HL-60 (cell line): Measurements from ENCODE around the gene RXRG.

Experiments
- DNase-seq, 2 experiments: peaks; one replicate each; pipeline ENCODE4 v3.0.0-alpha.2; 2010 to 2020; ENCODE audit warnings: low read depth in 1 of 2, low spot score in 1 of 2
- H3K27ac ChIP-seq: fragments of 250-450 bp; sonication (Bioruptor Pico); replicated peaks from 2 replicates; pipeline ENCODE4 v1.5.1; 2020; ENCODE audit warnings: mild to moderate bottlenecking, moderate library complexity
- H3K27me3 ChIP-seq: fragments of 250-450 bp; sonication (Bioruptor Pico); 2 replicates; pipeline ENCODE4 v1.5.1; 2021; ENCODE audit warnings: mild to moderate bottlenecking, moderate library complexity; ENCODE audit not compliant: insufficient read depth, poor library complexity, severe bottlenecking
- H3K4me3 ChIP-seq: replicated peaks from 2 replicates; pipeline ENCODE4 v1.5.1; 2011; ENCODE audit warnings: mild to moderate bottlenecking, control low read depth, low read length; ENCODE audit not compliant: insufficient read depth
- CTCF ChIP-seq: IDR thresholded peaks from one replicate; pipeline ENCODE4 v1.5.1; 2011; ENCODE audit warnings: low read length, control low read depth, inconsistent platforms; ENCODE audit not compliant: insufficient read depth
- GABPA ChIP-seq: IDR thresholded peaks from 2 replicates; pipeline ENCODE4 v1.6.1; 2012; ENCODE audit warnings: low read depth
- POLR2AphosphoS5 ChIP-seq: IDR thresholded peaks from 2 replicates; pipeline ENCODE4 v1.6.1; 2012; ENCODE audit warnings: low read depth
- REST ChIP-seq: IDR thresholded peaks from 2 replicates; pipeline ENCODE4 v1.6.1; 2012; ENCODE audit warnings: low read depth; ENCODE audit not compliant: insufficient replicate concordance
- SPI1 ChIP-seq: IDR thresholded peaks from 2 replicates; pipeline ENCODE4 v1.6.1; 2012; ENCODE audit warnings: low read depth, mild to moderate bottlenecking, borderline replicate concordance

RXRG gene

GRCh38 chr1:165456114-165456513 is 11.2 kb upstream of the RXRG start:
- Histone ChIP-seq H3K27me3 (peaks cover 4% of the 10 kb centered on the region), H3K27ac (no peak overlapping the region), H3K4me3 (no peak overlapping the region)
- DNase-seq, result no peak
- TF ChIP-seq SPI1, result no peak

GRCh38 chr1:165455111-165455510 is 10.2 kb upstream of the RXRG start:
- no peak overlapping the region for H3K4me3 ChIP-seq
- no peak for DNase-seq
- TF ChIP-seq CTCF (no peak), SPI1 (no peak), GABPA (no peak), POLR2AphosphoS5 (no peak), REST (no peak)
- peaks cover 4% of the 10 kb centered on the region for H3K27me3 ChIP-seq
- no peak overlapping the region for H3K27ac ChIP-seq

- DNase-seq, result no peak
- TF ChIP-seq SPI1 (no peak), GABPA (no peak), POLR2AphosphoS5 (no peak), REST (no peak), CTCF (no peak)
- H3K27ac ChIP-seq, result no peak overlapping the region
- H3K4me3 ChIP-seq, result no peak overlapping the region
- peaks cover 4% of the 10 kb centered on the region for H3K27me3 ChIP-seq
These were observed 9.2 kb upstream of the RXRG start for GRCh38 chr1:165454091-165454610.

- H3K27ac ChIP-seq, result no peak overlapping the region
- H3K4me3 ChIP-seq, result no peak overlapping the region
- TF ChIP-seq SPI1 (no peak), POLR2AphosphoS5 (no peak), CTCF (no peak), GABPA (no peak), REST (no peak)
- peaks cover 10% of the 10 kb centered on the region for H3K27me3 ChIP-seq
- DNase-seq, result no peak
These were observed 7.6 kb upstream of the RXRG start for GRCh38 chr1:165452336-165453130.
